ENCODE results near the gene CDR2L.

DNA sequence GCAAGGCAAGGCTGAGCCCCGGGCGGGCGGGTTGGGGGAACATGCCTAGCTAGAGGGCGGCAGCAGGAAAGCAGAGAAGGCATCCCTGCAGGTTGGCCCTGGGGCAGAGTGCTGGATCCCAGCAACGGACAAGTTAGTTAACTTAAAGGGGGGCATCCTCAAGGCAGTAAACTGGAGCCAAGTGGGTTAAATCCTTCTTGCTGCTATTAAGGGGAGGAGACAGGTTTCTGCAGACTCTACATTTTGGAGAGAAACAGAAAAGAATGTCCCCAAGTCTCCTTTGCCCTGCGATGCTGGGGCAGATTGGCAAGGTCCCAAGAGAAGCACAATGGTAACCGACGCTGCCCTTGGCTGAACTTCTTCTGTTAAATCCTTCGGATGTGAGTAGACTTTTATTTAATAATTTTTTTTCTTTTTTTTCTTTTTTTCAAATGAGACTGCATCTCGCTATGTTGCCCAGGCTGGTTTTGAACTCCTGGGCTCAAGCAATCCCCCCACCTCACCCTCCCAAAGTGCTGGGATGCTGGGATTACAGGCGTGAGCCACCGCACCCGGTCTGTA, 45.4 kb downstream of the CDR2L start:
- TF ChIP-seq, protein P1, sequence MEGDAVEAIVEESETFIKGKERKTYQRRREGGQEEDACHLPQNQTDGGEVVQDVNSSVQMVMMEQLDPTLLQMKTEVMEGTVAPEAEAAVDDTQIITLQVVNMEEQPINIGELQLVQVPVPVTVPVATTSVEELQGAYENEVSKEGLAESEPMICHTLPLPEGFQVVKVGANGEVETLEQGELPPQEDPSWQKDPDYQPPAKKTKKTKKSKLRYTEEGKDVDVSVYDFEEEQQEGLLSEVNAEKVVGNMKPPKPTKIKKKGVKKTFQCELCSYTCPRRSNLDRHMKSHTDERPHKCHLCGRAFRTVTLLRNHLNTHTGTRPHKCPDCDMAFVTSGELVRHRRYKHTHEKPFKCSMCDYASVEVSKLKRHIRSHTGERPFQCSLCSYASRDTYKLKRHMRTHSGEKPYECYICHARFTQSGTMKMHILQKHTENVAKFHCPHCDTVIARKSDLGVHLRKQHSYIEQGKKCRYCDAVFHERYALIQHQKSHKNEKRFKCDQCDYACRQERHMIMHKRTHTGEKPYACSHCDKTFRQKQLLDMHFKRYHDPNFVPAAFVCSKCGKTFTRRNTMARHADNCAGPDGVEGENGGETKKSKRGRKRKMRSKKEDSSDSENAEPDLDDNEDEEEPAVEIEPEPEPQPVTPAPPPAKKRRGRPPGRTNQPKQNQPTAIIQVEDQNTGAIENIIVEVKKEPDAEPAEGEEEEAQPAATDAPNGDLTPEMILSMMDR (IDR thresholded peaks at IDR 0.05; ENCODE audit: low read depth, low read length), result no peak
- TF ChIP-seq POLR2A (IDR thresholded peaks at IDR 0.05; ENCODE audit: extremely low read depth, insufficient read length), result no peak
